Chondrocyte (in vitro differentiated cells): Measurements from ENCODE around the gene ZNF26. TPM values are rescaled to one million over a fixed set of nuclear protein-coding genes. Genes with fewer than 3 reads are reported as not detected.

Source experiments
- DNase-seq: peaks from one replicate; pipeline ENCODE4 v3.0.0; 2021; ENCODE audit warnings: mixed read lengths, low spot score
- H3K27ac Mint-ChIP-seq: one replicate; pipeline ENCODE4 v1.8.0; 2021; ENCODE audit warnings: mild to moderate bottlenecking, moderate library complexity, mixed read lengths; ENCODE audit not compliant: unreplicated experiment
- H3K27me3 Mint-ChIP-seq: 2 replicates; pipeline ENCODE4 v1.8.0; 2021; ENCODE audit warnings: low read depth, mixed read lengths
- H3K36me3 Mint-ChIP-seq: 2 replicates; pipeline ENCODE4 v1.8.0; 2021; ENCODE audit warnings: low read depth, mixed read lengths
- H3K4me1 Mint-ChIP-seq: 2 replicates; pipeline ENCODE4 v1.8.0; 2021; ENCODE audit warnings: low read depth, mild to moderate bottlenecking, mixed read lengths
- H3K4me3 Mint-ChIP-seq: one replicate; pipeline ENCODE4 v1.8.0; 2021; ENCODE audit warnings: mild to moderate bottlenecking, moderate library complexity, mixed read lengths; ENCODE audit not compliant: unreplicated experiment
- H3K9me3 Mint-ChIP-seq: 2 replicates; pipeline ENCODE4 v1.8.0; 2021; ENCODE audit warnings: low read depth, mixed read lengths
- total RNA-seq: library from RNA; stranded (reverse); gene quantifications from 3 replicates; pipeline ENCODE4 v1.2.1, GENCODE V29; 2021
- TF ChIP-seq, protein P1 (sequence below): fragments of 200-600 bp; sonication (generic); IDR thresholded peaks from 2 replicates; pipeline ENCODE4 v1.5.0; 2021; ENCODE audit warnings: antibody characterized with exemption, mild to moderate bottlenecking, moderate library complexity

ZNF26 gene
- total RNA-seq, 1 donor from 2014 or later = 8.0 TPM

DNA sequence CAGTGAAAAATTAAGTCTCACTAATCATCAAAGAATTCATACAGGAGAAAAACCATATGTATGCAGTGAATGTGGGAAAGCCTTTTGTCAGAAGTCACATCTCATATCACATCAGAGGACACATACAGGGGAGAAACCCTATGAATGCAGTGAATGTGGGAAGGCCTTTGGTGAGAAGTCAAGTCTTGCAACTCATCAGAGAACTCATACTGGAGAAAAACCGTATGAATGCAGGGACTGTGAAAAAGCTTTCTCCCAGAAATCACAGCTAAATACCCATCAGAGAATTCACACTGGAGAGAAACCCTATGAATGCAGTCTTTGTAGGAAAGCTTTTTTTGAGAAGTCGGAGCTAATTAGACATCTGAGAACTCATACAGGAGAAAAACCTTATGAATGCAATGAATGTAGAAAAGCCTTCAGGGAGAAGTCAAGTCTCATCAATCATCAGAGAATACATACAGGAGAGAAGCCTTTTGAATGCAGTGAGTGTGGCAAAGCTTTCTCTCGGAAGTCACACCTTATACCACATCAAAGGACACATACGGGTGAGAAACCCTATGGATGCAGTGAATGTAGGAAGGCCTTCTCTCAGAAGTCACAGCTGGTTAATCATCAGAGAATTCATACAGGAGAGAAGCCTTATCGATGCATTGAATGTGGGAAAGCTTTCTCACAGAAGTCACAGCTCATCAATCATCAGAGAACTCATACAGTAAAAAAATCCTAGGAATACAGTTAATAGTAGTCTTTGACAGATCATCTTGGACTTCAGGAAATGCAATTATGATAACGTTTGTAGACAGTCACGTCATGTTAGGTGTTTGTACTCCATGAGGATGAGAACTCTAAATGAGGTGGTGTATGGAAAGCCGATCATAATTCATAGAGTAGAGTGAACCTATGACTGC is 72.3 kb downstream of the ZNF26 start:
- Mint-ChIP-seq H3K4me3 (no peak overlapping the region), H3K4me1 (no peaks in the 10 kb centered on the region), H3K27me3 (no peaks in the 10 kb centered on the region), H3K27ac (no peak overlapping the region), H3K9me3 (peaks cover 63% of the 10 kb centered on the region), H3K36me3 (peaks cover 71% of the 10 kb centered on the region)
- TF ChIP-seq, protein P1, sequence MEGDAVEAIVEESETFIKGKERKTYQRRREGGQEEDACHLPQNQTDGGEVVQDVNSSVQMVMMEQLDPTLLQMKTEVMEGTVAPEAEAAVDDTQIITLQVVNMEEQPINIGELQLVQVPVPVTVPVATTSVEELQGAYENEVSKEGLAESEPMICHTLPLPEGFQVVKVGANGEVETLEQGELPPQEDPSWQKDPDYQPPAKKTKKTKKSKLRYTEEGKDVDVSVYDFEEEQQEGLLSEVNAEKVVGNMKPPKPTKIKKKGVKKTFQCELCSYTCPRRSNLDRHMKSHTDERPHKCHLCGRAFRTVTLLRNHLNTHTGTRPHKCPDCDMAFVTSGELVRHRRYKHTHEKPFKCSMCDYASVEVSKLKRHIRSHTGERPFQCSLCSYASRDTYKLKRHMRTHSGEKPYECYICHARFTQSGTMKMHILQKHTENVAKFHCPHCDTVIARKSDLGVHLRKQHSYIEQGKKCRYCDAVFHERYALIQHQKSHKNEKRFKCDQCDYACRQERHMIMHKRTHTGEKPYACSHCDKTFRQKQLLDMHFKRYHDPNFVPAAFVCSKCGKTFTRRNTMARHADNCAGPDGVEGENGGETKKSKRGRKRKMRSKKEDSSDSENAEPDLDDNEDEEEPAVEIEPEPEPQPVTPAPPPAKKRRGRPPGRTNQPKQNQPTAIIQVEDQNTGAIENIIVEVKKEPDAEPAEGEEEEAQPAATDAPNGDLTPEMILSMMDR = no peak
- DNase-seq = no peak

DNA sequence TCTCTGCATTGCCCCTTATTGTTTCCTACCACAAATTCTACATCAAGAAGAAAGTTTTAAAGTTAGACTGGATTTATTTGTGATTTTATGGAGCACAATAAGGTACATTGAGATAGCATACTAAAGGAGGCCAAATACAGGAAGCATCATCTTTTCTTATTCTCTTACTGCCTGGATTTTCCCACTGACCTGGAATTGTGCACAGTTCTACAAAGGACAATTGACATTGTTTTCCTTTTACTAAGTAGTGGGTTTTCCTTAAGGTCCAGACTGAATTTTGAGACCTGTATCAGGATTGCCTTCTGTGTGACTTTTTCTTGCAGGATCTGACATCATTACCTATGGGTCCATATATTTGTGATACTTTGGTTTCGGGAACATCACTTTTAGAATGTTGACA is 75.8 kb downstream of the ZNF26 start:
- Mint-ChIP-seq H3K27ac (no peak overlapping the region), H3K4me1 (no peaks in the 10 kb centered on the region), H3K4me3 (no peak overlapping the region), H3K36me3 (peaks cover 58% of the 10 kb centered on the region), H3K9me3 (peaks cover 74% of the 10 kb centered on the region), H3K27me3 (no peaks in the 10 kb centered on the region)
- TF ChIP-seq, protein P1 = no peak
- no peak for DNase-seq

DNA sequence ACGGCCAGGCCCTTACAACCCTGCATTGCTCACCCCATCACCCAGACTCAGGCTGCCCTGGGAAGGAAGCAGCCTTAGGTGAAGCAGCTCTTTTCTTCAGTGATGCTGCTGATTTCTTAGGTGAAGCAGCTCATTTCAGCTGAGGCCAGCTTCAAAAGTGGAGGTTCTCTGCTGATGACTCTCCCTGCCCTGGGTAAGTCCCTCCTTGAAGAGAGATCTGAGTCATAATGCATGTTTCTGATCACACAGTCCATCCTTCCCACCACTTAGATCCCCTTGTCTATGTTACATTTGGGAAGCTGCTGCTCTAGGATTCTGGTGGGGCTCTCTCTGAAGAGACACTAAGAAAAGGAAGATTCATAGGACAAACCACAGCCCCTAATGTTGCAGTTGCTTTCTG is 77.4 kb downstream of the ZNF26 start:
- H3K4me3 Mint-ChIP-seq = no peak overlapping the region
- DNase-seq = no peak
- H3K9me3 Mint-ChIP-seq = peaks cover 68% of the 10 kb centered on the region
- TF ChIP-seq, protein P1 = no peak
- no peaks in the 10 kb centered on the region for H3K4me1 Mint-ChIP-seq
- H3K27ac Mint-ChIP-seq = no peak overlapping the region
- H3K36me3 Mint-ChIP-seq = peaks cover 42% of the 10 kb centered on the region
- no peaks in the 10 kb centered on the region for H3K27me3 Mint-ChIP-seq

DNA sequence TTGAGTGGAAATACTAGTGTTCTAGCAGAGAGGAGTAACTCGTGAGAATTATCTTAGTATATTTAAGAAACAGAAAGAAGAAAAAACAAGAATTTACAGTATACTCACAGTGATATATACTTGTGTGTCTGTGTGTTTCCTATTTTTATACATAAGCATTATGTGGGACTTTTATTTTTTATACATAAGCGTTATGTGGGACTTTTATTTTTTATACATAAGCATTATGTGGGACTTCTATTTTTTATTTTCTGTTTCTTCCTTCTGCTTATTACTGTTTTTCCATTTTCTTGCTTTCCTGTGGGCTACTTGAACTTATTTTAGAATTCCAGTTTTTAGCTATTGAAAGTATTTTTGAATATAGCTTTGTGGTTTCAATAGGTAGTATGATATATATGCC is 87.7 kb downstream of the ZNF26 start:
- no peaks in the 10 kb centered on the region for H3K4me1 Mint-ChIP-seq
- no peak overlapping the region for H3K27ac Mint-ChIP-seq
- H3K27me3 Mint-ChIP-seq = no peaks in the 10 kb centered on the region
- peaks cover 21% of the 10 kb centered on the region for H3K36me3 Mint-ChIP-seq
- DNase-seq = no peak
- H3K4me3 Mint-ChIP-seq = no peak overlapping the region
- peaks cover 57% of the 10 kb centered on the region for H3K9me3 Mint-ChIP-seq
- TF ChIP-seq, protein P1 = no peak

Other genes with a start within 250 kb of the ZNF26 start
- gene ANKLE2, start 224.5 kb upstream of the ZNF26 start, total RNA-seq = 94.7 to 96.4 TPM (median 95.9 TPM) in 3 replicates
- 144 to 199 TPM (median 148 TPM) in 3 replicates for gene GOLGA3, start 157.5 kb upstream of the ZNF26 start, total RNA-seq
- 49.6 to 58.9 TPM (median 56.2 TPM) in 3 replicates for gene CHFR, start 98.8 kb upstream of the ZNF26 start, total RNA-seq
- gene ZNF605, start 30.1 kb upstream of the ZNF26 start, total RNA-seq = 17.1 to 26.3 TPM (median 18.1 TPM) in 3 replicates
- 32.0 to 42.0 TPM (median 33.2 TPM) in 3 replicates for gene ZNF84, start 51.1 kb downstream of the ZNF26 start, total RNA-seq
- 13.0 to 16.6 TPM (median 13.3 TPM) in 3 replicates for gene ZNF140, start 94.6 kb downstream of the ZNF26 start, total RNA-seq
- gene ZNF891, start 143.9 kb downstream of the ZNF26 start, total RNA-seq = 1.0 to 1.8 TPM (median 1.3 TPM) in 3 replicates
- 9.2 to 12.5 TPM (median 11.4 TPM) in 3 replicates for gene ZNF10, start 144.3 kb downstream of the ZNF26 start, total RNA-seq
- gene ZNF268, start 195.1 kb downstream of the ZNF26 start, total RNA-seq = 13.5 to 22.2 TPM (median 17.5 TPM) in 3 replicates
- gene ANHX, start 249.5 kb downstream of the ZNF26 start, total RNA-seq = not detected in 3 replicates